ENCODE results near the gene HPSE2.
"Not testable (repeated sequence)": the region's sequence is repeated elsewhere in the genome, so short reads cannot be mapped to it uniquely, and the experiment has no call there.

The HPSE2 gene

DNA sequence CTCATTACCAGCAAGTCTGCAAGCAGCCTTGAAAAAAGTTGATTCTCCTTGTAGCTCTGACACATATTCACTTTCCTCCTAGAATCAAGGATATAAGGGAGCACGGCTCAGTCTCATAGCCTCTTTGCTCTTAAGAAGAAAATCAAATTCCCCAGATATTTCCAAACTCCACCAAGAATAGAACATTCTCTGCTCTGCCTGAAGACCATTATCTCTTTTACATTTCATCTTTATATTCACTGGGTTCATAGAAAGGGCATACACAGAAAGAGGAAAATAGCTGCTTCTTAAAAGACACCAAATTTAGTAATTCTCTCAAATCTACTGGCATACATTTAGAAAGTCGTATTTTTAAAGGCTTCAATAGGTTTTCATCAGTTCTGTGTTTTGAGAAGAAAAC lies 92.0 kb downstream of the HPSE2 start:
- TF ChIP-seq, protein P1, sequence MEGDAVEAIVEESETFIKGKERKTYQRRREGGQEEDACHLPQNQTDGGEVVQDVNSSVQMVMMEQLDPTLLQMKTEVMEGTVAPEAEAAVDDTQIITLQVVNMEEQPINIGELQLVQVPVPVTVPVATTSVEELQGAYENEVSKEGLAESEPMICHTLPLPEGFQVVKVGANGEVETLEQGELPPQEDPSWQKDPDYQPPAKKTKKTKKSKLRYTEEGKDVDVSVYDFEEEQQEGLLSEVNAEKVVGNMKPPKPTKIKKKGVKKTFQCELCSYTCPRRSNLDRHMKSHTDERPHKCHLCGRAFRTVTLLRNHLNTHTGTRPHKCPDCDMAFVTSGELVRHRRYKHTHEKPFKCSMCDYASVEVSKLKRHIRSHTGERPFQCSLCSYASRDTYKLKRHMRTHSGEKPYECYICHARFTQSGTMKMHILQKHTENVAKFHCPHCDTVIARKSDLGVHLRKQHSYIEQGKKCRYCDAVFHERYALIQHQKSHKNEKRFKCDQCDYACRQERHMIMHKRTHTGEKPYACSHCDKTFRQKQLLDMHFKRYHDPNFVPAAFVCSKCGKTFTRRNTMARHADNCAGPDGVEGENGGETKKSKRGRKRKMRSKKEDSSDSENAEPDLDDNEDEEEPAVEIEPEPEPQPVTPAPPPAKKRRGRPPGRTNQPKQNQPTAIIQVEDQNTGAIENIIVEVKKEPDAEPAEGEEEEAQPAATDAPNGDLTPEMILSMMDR (IDR thresholded peaks at IDR 0.05; ENCODE audit: borderline replicate concordance, insufficient read depth, low read depth, low read length) = no peak
- no peak overlapping the region for H3K4me3 ChIP-seq (ENCODE audit: low read depth, low read length)

DNA sequence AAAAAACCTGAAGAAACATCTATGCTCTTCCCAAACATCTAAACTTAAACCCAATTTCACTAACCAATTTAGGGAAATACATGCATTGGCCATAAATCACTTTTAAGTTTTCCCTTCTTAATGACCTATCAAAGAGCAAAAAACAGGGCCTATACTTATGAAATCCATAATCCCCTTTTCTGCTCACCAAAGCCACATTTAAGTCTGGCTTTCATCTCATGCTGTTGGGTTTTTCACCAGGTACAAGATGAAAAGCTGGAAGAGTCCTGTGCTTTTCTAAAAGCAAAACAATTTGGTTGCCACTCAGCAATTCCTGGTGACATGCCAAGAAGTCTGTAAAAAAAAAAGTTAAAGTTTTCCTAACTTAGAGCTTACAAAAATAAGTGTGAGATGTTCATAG lies 92.6 kb downstream of the HPSE2 start:
- TF ChIP-seq, protein P1 (IDR thresholded peaks at IDR 0.05; ENCODE audit: borderline replicate concordance, insufficient read depth, low read depth, low read length) = no peak
- no peak overlapping the region for H3K4me3 ChIP-seq (ENCODE audit: low read depth, low read length)

DNA sequence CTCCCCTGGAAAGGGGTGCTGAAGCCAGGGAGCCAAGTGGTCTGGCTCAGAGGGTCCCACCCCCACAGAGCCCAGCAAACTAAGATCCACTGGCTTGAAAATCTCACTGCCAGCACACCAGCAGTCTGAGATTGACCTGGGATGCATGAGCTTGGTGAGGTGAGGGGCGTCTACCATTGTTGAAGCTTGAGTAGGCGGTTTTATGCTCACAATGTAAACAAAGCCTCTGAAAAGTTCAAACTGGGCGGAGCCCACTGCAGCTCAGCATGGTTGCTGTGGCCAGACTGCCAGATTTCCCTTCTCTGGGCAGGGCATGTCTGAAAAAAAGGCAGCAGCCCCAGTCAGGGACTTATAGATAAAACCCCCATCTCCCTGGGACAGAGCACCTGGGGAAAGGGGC lies 102.8 kb downstream of the HPSE2 start:
- not testable (repeated sequence) for H3K4me3 ChIP-seq (ENCODE audit: low read depth, low read length)

DNA sequence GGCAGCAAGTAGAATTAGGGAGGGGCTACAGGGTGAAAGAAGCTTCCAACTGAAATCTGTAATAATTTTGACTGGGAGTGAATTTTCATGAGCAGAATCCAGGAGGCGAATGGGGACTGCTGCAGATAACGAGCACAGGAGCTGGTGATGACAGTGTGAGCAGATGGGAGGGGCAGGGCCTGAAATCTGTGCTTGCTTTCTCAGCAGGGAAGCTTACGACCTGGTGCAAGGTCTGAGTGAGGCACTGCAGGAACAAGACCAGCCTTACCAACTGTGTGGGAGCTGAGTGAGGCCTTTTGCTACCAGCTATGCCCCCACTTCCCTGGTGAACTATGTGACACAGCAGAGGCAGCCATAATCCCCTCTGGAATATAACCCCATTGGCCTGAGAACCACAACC lies 109.8 kb downstream of the HPSE2 start:
- no peak overlapping the region for H3K4me3 ChIP-seq (ENCODE audit: low read depth, low read length)
- TF ChIP-seq, protein P1 (IDR thresholded peaks at IDR 0.05; ENCODE audit: borderline replicate concordance, insufficient read depth, low read depth, low read length) = no peak

DNA sequence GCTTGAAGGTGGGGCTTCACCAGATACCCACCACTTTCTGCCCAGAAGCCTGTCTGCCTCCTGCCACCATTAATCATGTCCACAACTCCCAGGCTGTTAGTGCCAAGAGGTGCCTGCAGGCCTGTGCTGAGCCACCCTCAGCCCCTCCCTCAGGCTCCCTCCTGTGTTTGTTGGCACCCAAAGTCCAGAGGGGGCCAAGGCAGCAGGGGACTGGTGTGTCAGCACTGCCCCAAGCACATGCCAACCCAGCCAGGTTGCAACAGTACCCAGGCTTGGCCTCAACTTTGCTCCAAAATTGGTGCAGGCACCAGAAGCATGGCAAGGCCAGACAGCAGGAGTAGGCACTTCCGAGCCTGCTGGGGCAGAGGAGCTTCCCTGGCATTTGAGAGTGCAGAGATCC lies 111.3 kb downstream of the HPSE2 start:
- H3K4me3 ChIP-seq (ENCODE audit: low read depth, low read length) = no peak overlapping the region
- TF ChIP-seq, protein P1 (IDR thresholded peaks at IDR 0.05; ENCODE audit: borderline replicate concordance, insufficient read depth, low read depth, low read length) = no peak

DNA sequence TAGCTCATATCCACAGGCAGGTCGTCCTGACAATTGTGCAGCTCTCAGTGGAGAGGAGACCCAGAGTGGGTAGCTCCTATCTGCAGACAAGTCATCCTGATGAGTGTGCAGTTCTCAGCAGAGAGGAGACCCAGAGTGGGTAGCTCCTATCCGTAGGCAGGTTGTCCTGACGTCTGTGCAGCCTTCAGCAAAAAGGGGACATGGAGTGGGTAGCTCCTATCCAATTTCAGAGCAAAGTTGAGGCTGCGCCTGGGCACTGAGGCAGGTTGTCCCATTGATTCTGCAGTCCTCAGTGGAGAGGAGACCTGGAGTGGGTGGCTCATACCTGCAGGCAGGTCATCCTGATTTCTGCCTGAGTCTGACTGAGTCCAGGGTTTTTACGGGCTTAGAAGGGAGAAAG lies 111.8 kb downstream of the HPSE2 start:
- TF ChIP-seq, protein P1 (IDR thresholded peaks at IDR 0.05; ENCODE audit: borderline replicate concordance, insufficient read depth, low read depth, low read length) = no peak
- no peak overlapping the region for H3K4me3 ChIP-seq (ENCODE audit: low read depth, low read length)

DNA sequence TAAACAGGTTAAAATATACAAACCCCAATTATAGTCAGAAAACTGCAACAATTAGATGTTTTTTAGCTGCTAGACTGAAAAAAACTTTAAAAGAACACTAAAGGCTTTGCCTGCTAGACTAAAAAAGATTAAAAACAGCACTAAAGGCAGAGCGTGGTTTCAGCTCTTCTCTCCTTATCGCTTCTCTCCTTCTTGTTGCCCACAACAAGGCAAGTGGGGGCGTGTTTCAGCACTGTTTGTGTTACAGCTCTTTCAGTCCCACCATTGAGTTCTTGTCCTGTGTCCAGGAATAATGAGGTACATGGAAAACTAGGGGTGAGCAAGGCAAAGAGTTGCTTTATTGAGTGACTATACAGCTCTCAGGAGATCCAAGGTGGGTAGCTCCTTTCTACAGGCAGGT lies 112.3 kb downstream of the HPSE2 start:
- TF ChIP-seq, protein P1 (IDR thresholded peaks at IDR 0.05; ENCODE audit: borderline replicate concordance, insufficient read depth, low read depth, low read length) = no peak
- no peak overlapping the region for H3K4me3 ChIP-seq (ENCODE audit: low read depth, low read length)

DNA sequence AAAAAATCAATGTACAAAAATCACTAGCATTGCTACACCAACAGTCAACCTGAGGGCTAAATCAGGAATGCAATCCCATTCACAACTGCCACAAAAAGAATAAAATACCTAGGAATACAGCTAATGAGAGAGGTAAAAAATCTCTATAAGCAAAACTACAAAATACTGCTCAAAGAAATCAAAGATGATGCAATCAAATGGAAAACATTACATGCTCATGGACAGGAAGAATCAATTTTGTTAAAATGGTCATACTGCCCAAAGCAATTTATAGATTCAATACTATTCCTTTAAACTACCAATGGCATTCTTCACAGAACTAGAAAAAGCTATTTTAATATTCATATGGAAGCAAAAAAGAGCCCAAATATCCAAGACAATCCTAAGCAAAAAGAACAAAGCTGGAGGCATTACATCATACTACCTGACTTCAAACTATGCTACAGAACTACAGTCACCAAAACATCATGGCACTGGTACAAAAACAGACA lies 116.3 kb downstream of the HPSE2 start:
- TF ChIP-seq, protein P1 (IDR thresholded peaks at IDR 0.05; ENCODE audit: borderline replicate concordance, insufficient read depth, low read depth, low read length) = no peak
- no peak overlapping the region for H3K4me3 ChIP-seq (ENCODE audit: low read depth, low read length)
